ENCODE data around the gene SLC13A3.
A peak's percentile ranks its signal among the peaks of the same experiment; 100 is the strongest.

SLC13A3 gene

DNA sequence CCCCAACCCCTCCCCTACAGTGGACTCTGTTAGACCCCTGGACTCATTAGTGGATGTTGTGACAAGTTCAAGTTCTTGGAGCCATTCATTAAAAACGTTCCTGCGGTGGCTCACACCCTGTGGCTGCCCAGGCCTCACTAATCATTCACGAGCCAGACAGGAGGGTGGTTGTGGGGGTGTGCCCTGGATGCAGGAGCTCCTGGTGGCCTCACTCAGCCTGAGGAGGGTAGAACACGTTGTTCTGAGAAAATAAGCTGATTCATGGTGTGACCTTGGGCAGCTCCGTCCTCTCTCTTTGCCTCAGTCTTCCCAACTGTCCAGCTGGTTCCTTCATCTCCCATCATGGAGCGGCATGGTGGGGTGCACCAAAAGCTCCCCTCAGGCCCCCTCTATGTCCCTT lies 16.7 kb downstream of the SLC13A3 start:
- DNase-seq = no peak

DNA sequence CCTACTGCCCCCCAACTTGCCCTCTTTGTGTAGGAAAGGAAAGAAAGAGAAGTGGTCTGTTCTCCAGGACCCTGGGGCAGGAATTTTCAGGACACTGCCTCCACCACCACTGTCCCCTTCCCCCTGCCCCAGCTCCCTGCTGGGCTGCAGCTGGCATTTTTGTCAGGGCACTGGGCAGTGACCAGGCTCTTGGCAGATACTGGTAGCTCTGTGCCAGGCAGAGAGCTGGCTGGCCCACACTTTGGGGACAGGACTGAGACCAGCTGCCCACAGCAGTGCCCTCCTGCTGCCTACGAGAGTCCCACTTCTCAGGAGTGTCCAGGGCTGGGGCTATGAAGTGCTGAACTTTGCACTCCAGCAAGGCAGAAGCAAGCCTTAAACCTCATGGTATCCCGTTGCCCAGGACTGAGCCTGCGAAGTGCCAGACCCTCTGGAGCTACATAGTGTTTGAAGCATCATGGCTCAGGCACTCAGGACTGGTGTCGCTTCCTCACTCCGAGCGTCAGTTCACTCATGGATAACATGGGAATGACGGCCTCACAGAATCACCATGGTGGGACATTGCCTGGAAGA lies 19.3 kb downstream of the SLC13A3 start:
- DNase-seq = no peak

DNA sequence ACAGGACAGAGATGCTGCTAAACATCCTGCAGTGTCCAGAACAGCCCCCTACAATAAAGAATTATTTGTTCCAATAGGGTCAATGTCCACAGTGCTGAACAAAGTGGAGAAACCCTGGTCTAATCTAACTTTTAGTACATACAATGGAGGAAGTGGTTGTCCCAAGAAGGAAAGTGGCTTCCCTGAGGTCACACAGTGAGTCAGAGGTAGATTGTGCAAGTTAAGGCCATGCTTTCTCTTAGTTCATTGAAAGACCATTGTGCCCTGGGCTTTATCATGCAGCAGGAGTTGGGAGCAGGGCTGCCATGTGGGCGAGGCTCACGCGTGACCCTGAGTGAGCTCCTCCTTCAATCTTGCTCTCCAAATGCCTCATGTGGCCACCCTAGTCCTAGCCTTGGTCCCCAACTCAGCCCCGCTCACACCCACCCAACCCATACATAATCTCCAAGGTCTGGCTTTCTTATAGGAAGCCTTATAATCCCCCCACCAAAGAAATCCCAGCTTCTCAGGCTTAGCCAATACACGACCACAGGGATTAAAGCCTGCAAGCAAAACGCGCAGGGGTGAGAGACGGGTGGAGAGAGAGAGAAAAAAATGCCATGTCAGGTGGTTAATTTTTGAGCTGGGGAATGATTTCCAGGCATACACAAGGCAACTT lies 19.9 kb downstream of the SLC13A3 start:
- peak; percentile 67 for DNase-seq

DNA sequence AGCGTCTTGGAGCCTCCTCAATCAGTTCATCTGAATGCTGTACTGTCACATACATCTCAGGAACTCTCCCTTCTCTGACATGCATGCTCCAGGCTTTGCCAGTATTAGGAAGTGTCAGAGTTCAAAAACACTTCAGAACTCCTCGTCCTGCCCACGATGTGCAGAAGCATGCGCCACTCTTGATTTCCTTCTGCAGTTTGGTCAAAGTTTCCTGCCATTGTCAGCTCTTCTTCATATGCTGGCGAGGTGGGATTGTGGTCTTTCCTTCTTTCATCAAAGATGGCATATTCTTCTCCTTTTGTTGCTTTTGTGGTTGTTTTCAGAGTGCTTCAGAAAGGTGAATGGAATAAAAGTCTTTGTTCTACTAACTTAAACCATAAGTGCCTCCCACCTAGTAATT lies 21.0 kb downstream of the SLC13A3 start:
- no peak for DNase-seq

DNA sequence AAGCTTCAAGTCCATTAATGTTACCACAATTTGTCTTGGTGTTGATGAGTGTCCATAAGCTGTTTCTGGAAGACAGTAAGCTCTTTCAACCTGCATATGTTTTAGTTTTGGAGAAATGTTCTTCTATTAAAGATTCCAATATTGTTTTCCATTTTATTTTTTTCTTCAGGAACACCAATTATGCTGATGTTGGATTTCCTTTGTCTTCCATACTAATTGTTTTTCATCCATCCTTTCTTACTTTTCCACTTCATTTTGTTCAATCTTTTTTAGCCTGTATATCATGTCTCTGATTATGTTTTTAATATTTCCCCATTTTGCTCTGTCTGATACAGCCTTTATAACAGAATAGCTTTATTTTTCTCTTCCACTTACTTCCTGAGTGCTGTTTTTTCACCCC lies 21.9 kb downstream of the SLC13A3 start:
- no peak for DNase-seq

DNA sequence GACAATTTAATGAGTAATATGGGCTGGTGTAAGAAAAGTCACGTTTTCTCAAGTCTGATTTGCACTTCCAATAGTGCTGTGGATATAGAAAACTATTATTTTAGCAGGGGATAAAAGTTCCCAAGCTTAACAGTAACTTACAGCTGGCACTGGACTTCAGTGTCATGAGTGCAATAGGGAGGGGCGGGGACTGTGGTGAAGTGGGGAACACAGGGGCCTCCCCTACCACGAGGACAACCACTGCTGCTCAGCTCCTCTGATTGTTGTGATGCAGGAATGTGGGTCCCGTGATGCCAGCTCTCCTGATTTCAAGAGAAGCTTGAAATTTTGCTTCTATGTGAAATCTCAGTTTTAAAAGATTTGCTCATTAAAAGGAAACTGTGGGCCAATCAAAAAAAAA lies 24.0 kb downstream of the SLC13A3 start:
- DNase-seq = no peak

DNA sequence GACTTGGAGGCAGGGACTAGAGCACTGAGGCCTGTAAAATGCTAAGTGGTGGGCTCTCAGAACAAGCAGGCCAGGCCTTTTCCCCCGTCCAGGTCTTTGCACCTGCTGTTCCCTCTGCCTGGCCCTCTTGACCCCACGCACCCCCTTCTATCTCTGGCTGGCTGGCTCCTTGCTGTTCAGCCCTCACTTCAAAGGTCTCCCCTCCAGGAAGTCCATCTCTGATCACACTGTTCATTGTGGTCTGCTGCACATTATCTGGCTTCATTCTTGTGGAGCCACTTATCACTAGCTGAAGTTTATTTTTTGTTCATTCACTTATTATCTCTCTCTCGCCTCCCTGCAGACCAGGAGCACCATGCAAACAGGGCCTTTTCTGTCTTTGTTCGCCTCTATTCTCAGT lies 24.5 kb downstream of the SLC13A3 start:
- no peak for DNase-seq

DNA sequence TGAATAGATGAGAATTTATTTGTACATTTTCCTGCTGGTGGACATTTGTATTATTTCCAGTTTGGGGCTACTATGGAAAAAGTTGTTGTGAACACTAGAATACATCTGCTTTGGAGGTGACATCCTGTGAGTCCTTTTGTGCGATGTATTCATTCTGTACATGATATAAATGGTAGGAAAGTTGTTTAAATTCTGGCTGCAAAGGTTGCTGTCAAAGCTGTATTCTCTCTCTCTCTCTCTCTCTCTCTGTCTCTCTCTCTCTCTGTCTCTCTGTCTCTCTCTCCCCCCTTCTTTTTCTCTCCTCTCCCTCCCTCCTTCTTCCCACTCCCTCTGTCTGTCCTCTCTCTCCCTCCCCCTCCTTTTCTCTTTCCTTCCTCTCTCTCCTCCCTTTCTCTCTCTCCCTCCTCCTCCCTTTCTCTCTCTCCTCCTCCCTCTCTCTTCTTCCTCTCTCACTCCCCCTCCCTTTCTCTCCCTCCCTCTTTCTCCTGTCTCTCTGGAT lies 25.3 kb downstream of the SLC13A3 start:
- DNase-seq = no peak

DNA sequence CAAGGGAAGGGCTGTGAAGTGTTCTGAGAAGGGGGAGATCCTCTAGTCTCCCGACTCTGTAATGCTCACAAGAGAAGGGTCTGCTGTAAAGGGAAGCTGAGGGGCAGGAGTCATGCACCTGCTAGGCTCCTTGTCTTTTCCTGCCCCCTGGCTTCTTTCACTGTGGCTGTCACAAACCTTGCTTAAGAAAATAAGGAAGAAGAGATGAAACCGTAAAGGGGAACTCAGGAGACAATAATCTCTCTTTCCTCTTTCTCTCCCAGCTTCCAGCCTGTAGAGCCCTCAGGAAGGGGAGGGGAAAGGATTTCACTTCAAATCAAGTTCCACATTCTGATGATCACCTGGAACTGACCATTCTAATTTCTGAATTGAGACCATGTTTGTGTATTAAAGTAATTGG lies 26.3 kb downstream of the SLC13A3 start:
- peak; percentile 15 for DNase-seq

DNA sequence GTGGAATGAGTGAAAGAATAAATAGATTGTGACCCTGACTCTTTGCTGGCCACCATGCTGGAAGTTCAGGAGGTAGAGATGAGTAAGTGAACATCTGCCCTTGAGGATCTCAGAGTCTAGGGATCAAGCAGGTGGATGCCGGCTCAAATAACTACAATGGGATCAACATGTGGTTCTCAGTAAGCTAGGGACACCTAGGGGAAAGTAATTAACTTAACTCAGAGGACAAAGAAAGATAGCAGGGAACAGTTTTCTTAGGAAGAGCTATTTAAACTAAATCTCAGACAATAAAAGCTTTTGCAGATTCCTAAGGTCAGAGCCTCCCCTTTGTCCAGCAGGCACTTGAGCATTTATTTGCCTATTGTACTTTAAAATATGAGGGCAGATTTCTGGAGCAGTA lies 29.1 kb downstream of the SLC13A3 start:
- no peak for DNase-seq

DNA sequence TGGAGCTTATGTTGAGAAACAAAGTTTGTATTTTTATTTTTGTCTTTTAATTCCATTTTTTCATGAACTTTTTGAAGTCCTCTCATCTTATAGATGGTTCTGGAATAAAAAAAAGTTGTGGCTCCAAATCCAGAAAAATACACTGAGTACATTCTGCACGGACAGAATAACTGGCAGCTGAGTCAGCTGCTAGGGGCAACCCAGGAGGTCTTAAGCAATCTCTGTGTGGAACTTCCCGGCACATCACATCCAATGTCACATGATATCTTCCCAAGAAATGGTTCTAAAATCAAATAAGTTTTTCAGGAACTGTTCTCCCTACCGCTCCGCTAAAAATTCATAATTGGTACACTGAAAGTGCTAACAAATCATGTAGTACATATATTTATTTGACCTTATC lies 29.8 kb downstream of the SLC13A3 start:
- no peak for DNase-seq

DNA sequence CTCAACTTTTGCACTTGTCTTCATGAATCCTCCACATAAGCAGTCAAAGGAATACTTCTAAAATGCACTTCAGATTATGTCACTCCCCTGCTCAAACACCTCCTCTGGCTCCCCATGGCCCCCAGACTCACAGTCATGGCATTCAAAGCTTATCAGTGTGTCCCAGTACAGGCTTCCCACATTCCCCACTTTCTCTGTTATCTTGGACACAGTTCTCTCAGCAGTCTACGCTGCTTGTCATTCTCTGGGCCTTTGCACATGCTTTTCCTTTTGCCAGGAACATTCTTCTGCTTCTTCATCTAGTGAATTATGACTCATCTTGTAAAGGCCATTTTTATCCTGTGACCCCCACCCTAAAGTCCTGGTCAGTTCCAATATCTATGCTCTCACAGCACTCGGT lies 31.8 kb downstream of the SLC13A3 start:
- no peak for DNase-seq

DNA sequence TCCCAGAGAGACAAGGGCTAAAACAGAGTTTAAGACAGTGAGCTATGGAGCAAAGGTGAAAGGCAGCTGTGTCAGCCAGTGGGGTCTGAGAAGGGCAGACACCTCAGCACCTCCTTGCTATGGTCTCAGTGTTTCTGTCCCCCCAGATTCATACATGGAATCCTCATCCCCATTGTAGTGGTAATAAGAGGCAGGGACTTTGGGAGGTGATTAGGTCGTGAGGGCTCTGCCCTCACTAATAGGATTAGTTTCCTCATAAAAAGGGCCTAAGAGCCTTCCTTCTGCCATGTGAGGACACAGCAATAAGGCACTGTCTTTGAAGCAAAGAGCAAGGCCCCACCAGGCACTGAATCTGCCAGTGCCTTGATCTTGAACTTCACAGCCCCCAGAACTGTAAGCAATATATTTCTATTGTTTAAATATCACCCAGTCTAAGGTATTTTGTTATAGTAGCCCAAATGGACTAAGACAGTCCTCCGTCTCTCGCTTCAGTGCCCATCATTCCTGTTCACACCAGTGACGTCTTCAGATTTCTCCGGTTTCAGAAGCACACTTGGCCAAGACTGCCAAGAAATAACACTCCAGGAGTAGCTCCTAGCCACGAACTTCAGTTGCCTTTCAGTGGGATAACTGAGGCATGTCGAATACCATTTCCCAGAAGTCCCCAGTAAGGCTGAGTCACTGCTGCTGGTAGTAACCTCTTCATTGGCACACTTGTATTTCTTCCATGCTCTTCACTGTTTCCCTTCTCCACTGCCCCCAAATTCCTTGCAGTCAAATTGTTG lies 32.8 kb downstream of the SLC13A3 start:
- DNase-seq = no peak

DNA sequence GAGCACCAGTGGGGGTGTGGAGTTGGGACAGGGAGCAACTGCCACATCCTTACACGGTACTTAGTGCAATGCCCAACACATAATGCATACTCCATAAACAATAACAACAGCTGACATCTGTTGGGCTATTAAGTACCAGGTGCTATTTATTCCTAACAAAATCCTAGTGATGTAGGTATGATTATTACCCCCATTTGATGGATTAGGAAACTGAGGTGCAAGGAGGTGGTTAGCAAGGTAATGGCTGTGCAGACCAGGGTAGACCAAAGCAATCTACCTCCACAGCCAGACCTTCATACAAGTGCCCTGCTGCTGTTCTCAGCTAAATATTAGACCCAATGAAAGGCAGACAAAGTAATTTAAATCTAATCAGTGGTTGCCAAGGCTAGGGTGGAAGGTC lies 36.8 kb downstream of the SLC13A3 start:
- no peak for DNase-seq

DNA sequence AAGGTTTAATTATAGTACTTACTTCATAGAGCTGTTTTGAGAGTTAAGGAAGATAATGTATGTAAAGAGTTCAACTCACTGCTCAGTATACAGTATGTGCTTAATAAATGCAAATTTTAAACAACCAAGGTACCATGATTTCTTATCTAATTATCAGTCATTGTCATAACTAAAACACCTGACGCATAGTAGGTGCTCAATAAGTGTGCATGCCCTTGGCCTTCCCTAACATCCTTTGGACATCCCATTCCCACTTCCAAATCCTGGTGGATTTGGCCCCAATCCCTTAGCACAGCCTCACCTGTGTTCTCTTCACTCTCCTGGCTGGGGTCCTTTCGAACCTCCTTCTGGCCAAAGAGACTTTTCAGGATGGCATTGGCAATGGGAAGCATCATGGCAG lies 41.1 kb downstream of the SLC13A3 start:
- DNase-seq = no peak

DNA sequence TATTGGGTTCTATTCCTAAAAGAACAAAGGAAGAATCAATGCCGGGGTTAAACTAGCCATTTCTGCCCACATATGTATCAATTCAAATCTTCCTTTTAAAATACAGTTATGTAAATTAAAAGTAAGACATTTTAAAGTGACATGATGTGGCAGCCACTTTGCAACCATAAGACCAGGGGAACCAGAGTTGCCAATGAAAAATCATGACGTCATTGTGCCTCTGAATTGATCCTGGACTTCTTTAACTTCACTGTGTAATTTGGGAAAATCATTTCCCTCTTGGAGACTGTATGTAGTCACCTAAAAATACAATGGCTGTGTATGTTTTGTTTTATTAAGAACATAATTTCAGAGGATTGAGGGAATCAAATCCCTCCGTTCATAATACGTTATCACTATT lies 42.2 kb downstream of the SLC13A3 start:
- DNase-seq = no peak

DNA sequence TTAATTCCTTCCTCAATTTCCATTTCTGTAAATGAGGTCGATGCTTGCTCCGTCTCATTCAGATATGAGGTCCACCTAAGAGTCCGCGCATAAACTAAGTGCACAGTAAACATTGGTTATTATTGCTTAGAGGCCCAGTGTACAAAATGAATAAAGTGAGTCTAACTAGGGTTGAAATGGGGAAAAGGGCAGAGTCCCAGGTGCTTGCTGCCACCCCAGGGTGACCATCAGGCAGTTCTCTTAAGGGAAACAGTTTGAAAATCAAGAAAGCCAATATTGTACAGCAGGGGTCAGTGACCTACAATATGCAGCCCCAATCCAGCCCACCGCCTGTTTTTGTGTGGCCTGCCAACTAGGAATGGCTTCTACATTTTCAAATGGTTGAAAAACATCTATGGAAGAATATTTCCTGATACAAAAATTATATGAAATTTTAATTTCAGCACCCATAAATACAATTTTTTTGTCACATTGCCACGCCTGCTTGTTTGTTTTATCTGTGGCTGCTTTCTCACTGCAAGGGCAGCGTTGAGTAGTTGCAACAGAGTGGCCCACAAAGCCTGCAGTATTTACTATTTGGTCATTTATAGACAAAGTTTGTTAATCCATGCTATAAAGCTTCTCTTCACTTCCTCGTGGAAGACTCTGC lies 43.3 kb downstream of the SLC13A3 start:
- no peak for DNase-seq

DNA sequence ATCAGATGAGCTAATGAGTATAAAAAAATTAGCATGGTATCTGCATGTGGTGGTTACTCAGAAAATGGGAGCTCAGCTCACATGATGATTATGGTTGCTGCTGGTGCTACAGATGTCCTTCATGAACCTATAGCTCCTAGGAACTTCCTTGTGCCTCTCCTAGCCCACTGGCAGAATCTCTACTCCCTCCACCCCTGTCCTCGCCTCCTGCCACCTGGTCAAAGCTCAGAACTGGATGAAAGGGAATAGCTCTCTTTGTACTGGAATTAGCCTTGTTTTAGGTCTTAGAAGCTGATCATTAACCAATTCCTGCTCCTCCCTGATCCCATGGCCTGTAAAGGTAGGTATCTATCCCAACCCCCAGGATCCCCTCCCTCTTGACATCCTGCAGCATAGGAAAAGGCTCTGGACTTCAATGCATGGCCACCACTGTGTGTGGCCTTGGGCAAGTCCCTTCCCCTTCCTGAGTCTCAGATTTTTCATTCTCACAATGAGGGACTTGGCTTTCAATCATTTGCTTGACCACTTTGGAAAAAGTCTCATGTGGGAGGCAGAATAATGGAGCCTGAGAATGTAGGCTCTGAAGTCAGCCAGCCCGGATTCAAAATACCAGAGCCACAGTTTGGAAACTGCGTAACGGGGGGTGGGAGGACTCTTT lies 43.9 kb downstream of the SLC13A3 start:
- DNase-seq = no peak

DNA sequence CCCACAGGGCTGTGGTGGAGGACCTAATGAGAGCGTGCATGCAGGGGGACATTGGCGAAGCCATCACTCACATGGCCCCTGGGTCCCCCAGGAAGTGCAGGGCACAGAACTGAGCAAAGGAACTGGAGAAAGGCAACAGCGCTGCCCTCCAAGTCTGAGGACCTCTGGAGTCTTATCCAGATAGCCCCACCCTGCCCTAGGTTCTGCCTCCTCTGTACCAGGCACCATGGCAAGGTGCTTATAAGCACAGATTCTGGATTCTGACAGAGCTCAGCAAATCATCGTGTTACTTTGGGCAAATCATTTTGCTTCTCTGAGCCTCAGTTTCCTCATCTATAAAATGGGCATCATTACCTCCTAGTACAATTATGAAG lies 44.5 kb downstream of the SLC13A3 start:
- DNase-seq = no peak

DNA sequence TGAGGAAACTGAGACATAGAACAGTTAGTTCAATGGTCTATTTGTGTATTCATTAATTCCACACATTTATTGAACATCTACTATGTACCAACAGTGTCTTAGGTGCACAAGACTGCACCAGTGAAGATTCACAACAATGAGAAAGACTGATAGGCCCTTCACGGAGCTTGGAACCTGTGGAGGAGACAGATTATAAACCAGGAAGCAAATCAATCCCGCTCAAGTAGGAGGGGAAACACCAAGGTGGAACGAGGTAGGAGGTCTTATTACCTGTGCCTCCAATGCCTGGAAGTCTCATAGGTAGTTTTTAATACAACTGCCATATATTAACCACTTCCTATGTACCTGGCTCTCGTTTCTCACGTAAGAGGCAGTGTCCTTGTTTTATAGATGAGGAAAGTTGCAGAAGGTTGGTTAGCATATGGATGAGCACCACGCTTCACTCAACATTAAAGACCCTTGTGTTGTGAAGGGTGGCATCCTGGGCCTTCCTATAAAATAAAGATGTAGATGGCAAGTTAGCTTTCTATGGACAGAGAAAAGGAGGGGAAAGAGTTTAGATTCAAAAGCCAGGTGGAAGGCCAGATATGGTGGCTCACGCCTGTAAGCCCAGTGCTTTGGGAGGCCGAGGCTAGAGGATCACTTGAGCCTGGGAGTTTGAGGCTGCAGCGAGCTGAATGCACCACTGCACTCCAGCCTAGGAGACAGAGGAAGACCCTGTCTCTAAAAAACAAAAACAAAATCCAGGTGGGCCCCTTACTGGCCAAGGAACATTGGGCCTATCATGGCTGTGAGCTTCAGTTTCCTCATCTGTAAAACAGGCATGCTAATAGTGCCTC lies 45.1 kb downstream of the SLC13A3 start:
- no peak for DNase-seq

DNA sequence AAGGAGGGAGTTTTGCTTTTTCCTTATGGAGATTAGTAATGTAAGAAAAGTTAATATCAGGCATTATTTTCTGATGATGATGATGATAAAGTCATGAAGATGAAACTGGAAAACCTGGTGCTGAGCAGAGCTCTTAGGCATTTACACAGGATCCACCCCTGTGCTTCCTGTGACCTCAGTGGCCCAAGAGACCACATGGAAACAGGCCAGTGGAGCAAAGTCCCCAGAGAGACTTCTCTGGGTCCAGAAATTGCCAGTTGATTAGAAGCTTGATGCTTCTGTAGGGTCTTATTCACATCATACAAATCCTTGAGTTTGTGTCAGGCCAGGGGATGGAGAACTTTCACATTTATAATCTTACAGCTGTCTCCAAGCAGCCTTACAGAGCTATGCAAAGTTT lies 46.1 kb downstream of the SLC13A3 start:
- no peak for DNase-seq

DNA sequence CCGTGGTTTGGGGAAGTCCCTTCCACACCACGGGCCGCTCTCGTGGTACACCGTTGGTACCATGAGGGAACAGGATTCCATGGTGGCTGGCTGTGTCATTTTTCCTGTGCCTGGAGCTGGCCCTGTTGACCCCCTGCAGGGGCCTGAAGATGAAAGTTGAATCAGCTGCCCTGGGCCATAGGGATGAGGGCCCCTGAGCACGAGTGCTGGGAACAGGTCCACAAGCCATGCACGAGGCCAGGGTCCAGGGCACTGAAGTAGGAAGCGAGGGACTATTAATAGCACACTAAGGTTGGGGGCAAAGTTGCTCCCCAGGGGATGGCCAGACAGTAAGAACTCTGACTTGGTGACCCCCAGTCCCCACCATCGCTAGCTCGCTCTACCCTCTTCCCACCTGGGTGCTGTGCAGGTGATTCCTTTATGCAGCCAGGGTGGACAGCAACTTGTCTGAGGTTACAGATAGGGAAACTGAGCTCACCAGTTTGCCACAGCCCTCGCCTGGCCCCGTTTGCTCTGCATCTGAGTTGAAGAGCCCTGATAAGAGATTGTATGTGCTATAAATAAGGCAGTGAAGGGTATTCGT lies 46.6 kb downstream of the SLC13A3 start:
- no peak for DNase-seq

Measured in SIG-M5 (cell line).